Measurements from ENCODE around the gene MBNL2. TPM values are rescaled to one million over a fixed set of nuclear protein-coding genes. Genes with fewer than 3 reads are reported as not detected.

Gene MBNL2
- total and polyA plus RNA-seq, 2 of the 13 experiments (the other 11 are each of a cell fraction or from before 2014, with no cell fraction given): 30.8 to 59.0 TPM

DNA sequence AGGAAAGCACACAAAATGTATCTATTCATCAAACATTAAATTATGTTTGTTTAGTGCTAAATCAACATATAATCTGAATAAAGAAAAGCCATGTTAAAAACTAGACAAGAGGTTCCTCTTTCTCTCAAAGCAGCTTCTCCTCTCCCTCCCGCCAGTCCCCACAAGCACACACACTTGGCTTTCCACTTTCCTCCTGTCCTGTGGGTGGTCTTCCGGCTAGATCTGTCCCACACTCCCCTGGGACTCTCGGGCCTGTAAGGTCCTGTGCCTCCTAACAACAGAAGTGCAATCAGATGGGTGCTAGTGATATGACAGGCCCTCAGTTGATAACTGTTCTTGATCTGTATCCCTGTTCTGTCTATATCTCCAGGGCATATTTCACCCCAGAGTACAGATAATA, 166.2 kb downstream of the MBNL2 start:
- ATAC-seq (no peak), FAIRE-seq (no peak), DNase-seq (ENCODE audit: low spot score) (no peak)
- Histone ChIP-seq H3K36me3 (replicated peaks in 1 of 2; ENCODE audit: control insufficient read depth in 1 of 2, insufficient read depth in 2 of 2, low read length in 2 of 2) (peaks cover 13 to 66% of the 10 kb centered on the region in 2 experiments), H3K4me2 (ENCODE audit: low read depth, low read length) (no peak overlapping the region), H3K27ac (ENCODE audit: extremely low read length, insufficient read depth, low read length) (no peak overlapping the region), H2AFZ (ENCODE audit: low read length) (no peak overlapping the region), H3K79me2 (ENCODE audit: insufficient read depth, low read length) (no peaks in the 10 kb centered on the region), H4K20me1 (ENCODE audit: insufficient read depth, low read length) (peaks cover 7% of the 10 kb centered on the region; the same call in 1 of the 2 replicates), H3K4me3 (replicated peaks in 1 of 3; ENCODE audit: insufficient read depth in 1 of 3, low read depth in 2 of 3, low read length in 3 of 3) (no peak overlapping the region), H3K9ac (ENCODE audit: insufficient read depth, low read depth, low read length) (no peak overlapping the region), H3K27me3 (ENCODE audit: control insufficient read depth in 1 of 2, insufficient read depth in 2 of 2, low read length in 2 of 2) (no peaks in the 10 kb centered on the region), H3K9me3 (ENCODE audit: low read length) (no peaks in the 10 kb centered on the region), H3K4me1 (ENCODE audit: insufficient read depth, low read length) (no peaks in the 10 kb centered on the region)
- no peak for TF ChIP-seq ZFP41 (CRISPR knock-in tag; IDR thresholded peaks at IDR 0.05; ENCODE audit: borderline replicate concordance)
- TF ChIP-seq, protein P1, sequence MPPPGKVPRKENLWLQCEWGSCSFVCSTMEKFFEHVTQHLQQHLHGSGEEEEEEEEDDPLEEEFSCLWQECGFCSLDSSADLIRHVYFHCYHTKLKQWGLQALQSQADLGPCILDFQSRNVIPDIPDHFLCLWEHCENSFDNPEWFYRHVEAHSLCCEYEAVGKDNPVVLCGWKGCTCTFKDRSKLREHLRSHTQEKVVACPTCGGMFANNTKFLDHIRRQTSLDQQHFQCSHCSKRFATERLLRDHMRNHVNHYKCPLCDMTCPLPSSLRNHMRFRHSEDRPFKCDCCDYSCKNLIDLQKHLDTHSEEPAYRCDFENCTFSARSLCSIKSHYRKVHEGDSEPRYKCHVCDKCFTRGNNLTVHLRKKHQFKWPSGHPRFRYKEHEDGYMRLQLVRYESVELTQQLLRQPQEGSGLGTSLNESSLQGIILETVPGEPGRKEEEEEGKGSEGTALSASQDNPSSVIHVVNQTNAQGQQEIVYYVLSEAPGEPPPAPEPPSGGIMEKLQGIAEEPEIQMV (CRISPR knock-in tag; IDR thresholded peaks at IDR 0.05; ENCODE audit: low read depth): no peak
- no peak for TF ChIP-seq ZNF552 (CRISPR knock-in tag; IDR thresholded peaks at IDR 0.05; ENCODE audit: borderline replicate concordance)
- TF ChIP-seq RBM22 (optimal IDR thresholded peaks at IDR 0.05; ENCODE audit: low read length): peak; percentile 73
- intact Hi-C loops (cut with micrococcal nuclease; ENCODE audit: unreplicated experiment) (no loop called here), in situ Hi-C loops (cut with HindIII; ENCODE audit: extremely low pct_ligation_motif_present, low pct_unique_long_range_greater_than_20kb) (no loop called here)
- WGBS (ENCODE audit: low lambda C conversion rate): 93% methylated on average over 3 of the region's 3 CpGs
- no TSS peak for BruUV-seq (replicated peaks)
- POLR2A ChIA-PET: no interaction called here
- CTCF ChIA-PET (ENCODE audit: low intra/inter-chr PET ratio, low total read pairs): no interaction called here

DNA sequence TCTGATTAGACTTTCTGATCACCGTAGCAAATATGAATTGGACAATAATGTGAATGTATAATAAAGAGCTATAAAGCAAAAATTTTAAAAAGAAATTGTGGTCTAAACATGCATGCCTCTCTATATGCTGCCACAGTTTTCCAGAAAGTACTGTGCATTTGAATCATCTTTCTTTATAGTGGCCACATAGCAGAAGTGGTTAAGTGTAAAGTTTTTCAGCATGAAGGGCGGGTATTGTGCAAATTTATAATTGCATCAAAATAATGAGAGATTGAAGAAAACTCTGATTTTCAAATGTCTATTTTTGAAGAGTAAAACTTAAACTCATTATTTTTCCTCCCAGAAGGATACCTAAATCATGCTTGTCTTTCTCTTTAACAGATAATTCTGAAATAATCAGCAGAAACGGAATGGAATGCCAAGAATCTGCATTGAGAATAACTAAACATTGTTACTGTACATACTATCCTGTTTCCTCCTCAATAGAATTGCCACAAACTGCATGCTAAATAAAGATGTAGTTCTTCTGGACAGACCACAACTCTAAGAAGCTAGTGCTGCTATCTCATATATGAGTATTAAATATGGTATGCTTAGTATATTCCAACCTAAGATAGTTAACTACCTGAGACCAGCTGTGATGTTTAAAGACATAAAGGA, 168.9 kb downstream of the MBNL2 start:
- no peaks in the 10 kb centered on the region for H3K79me2 ChIP-seq (ENCODE audit: insufficient read depth, low read length)
- H3K27ac ChIP-seq (ENCODE audit: extremely low read length, insufficient read depth, low read length): no peak overlapping the region
- 94% methylated on average over 3 of the region's 3 CpGs for WGBS (ENCODE audit: low lambda C conversion rate)
- DNase-seq (ENCODE audit: low spot score) (no peak), FAIRE-seq (no peak), ATAC-seq (no peak)
- H3K9me3 ChIP-seq (ENCODE audit: low read length): no peaks in the 10 kb centered on the region
- in situ Hi-C loops (cut with HindIII; ENCODE audit: extremely low pct_ligation_motif_present, low pct_unique_long_range_greater_than_20kb): no loop called here
- no peak overlapping the region for H3K4me3 ChIP-seq (replicated peaks in 1 of 3; ENCODE audit: insufficient read depth in 1 of 3, low read depth in 2 of 3, low read length in 3 of 3)
- intact Hi-C loops (cut with micrococcal nuclease; ENCODE audit: unreplicated experiment): no loop called here
- H3K9ac ChIP-seq (ENCODE audit: insufficient read depth, low read depth, low read length): no peak overlapping the region
- BruUV-seq (replicated peaks): no TSS peak
- POLR2A ChIA-PET: no interaction called here
- H3K36me3 ChIP-seq (replicated peaks in 1 of 2; ENCODE audit: control insufficient read depth in 1 of 2, insufficient read depth in 2 of 2, low read length in 2 of 2): peaks cover 6 to 49% of the 10 kb centered on the region in 2 experiments
- no peak overlapping the region for H2AFZ ChIP-seq (ENCODE audit: low read length)
- no peak overlapping the region for H3K4me2 ChIP-seq (ENCODE audit: low read depth, low read length)
- no peaks in the 10 kb centered on the region for H3K27me3 ChIP-seq (ENCODE audit: control insufficient read depth in 1 of 2, insufficient read depth in 2 of 2, low read length in 2 of 2)
- CTCF ChIA-PET (ENCODE audit: low intra/inter-chr PET ratio, low total read pairs): no interaction called here
- no peaks in the 10 kb centered on the region for H3K4me1 ChIP-seq (ENCODE audit: insufficient read depth, low read length)
- peaks cover 3% of the 10 kb centered on the region; the same call in 1 of the 2 replicates for H4K20me1 ChIP-seq (ENCODE audit: insufficient read depth, low read length)
- no peak for TF ChIP-seq HNF4G (IDR thresholded peaks at IDR 0.05; ENCODE audit: borderline replicate concordance, low read depth, low read length)
- TF ChIP-seq HNF4G (CRISPR knock-in tag; IDR thresholded peaks at IDR 0.05; ENCODE audit: borderline replicate concordance, low read depth): no peak
- no peak for TF ChIP-seq HOXA3 (CRISPR knock-in tag; IDR thresholded peaks at IDR 0.05)
- TF ChIP-seq, protein P2, sequence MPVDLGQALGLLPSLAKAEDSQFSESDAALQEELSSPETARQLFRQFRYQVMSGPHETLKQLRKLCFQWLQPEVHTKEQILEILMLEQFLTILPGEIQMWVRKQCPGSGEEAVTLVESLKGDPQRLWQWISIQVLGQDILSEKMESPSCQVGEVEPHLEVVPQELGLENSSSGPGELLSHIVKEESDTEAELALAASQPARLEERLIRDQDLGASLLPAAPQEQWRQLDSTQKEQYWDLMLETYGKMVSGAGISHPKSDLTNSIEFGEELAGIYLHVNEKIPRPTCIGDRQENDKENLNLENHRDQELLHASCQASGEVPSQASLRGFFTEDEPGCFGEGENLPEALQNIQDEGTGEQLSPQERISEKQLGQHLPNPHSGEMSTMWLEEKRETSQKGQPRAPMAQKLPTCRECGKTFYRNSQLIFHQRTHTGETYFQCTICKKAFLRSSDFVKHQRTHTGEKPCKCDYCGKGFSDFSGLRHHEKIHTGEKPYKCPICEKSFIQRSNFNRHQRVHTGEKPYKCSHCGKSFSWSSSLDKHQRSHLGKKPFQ (CRISPR knock-in tag; IDR thresholded peaks at IDR 0.05; ENCODE audit: insufficient replicate concordance): no peak
- TF ChIP-seq, protein P3, sequence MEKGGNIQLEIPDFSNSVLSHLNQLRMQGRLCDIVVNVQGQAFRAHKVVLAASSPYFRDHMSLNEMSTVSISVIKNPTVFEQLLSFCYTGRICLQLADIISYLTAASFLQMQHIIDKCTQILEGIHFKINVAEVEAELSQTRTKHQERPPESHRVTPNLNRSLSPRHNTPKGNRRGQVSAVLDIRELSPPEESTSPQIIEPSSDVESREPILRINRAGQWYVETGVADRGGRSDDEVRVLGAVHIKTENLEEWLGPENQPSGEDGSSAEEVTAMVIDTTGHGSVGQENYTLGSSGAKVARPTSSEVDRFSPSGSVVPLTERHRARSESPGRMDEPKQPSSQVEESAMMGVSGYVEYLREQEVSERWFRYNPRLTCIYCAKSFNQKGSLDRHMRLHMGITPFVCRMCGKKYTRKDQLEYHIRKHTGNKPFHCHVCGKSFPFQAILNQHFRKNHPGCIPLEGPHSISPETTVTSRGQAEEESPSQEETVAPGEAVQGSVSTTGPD (CRISPR knock-in tag; IDR thresholded peaks at IDR 0.05): no peak
- TF ChIP-seq JDP2 (CRISPR knock-in tag; IDR thresholded peaks at IDR 0.05; ENCODE audit: borderline replicate concordance): no peak
- no peak for TF ChIP-seq MTA3 (CRISPR knock-in tag; IDR thresholded peaks at IDR 0.05)
